Measurements from ENCODE around the gene RCAN3. TPM values are rescaled to one million over a fixed set of nuclear protein-coding genes. Genes with fewer than 3 reads are reported as not detected.

Gene RCAN3
- 8.5 and 9.5 TPM in 2 replicates for total RNA-seq

GRCh38 chr1:24502709-24503058 lies at the start of gene RCAN3:
RCAN3 (plus strand) TSS chr1:24502836; CDS start chr1:24514373, 11,537 bp downstream.

GRCh38 chr1:24555591-24556413 lies 53.2 kb downstream of the RCAN3 start, which contains the start of gene NCMAP:
NCMAP (plus strand) TSS chr1:24556087; CDS start chr1:24595431, 39,344 bp downstream.

Other genes starting within 250 kb of the RCAN3 start
- gene GRHL3, start 183.5 kb upstream of the RCAN3 start, total RNA-seq, result 0.16 and 1.5 TPM in 2 replicates
- gene STPG1, start 89.1 kb upstream of the RCAN3 start, total RNA-seq, result 5.8 and 8.6 TPM in 2 replicates
- gene NIPAL3, start 87.0 kb upstream of the RCAN3 start, total RNA-seq, result 19.2 and 45.9 TPM in 2 replicates
- gene NCMAP, start 53.3 kb downstream of the RCAN3 start, total RNA-seq, result under 0.01 and 0.51 TPM in 2 replicates
- gene SRRM1, start 140.5 kb downstream of the RCAN3 start, total RNA-seq, result 40.7 and 45.8 TPM in 2 replicates
- gene CLIC4, start 242.6 kb downstream of the RCAN3 start, total RNA-seq, result 157 and 199 TPM in 2 replicates

Data from mesangial cell (primary cell).